ENCODE results near the gene PRKCZ.

Gene PRKCZ

DNA sequence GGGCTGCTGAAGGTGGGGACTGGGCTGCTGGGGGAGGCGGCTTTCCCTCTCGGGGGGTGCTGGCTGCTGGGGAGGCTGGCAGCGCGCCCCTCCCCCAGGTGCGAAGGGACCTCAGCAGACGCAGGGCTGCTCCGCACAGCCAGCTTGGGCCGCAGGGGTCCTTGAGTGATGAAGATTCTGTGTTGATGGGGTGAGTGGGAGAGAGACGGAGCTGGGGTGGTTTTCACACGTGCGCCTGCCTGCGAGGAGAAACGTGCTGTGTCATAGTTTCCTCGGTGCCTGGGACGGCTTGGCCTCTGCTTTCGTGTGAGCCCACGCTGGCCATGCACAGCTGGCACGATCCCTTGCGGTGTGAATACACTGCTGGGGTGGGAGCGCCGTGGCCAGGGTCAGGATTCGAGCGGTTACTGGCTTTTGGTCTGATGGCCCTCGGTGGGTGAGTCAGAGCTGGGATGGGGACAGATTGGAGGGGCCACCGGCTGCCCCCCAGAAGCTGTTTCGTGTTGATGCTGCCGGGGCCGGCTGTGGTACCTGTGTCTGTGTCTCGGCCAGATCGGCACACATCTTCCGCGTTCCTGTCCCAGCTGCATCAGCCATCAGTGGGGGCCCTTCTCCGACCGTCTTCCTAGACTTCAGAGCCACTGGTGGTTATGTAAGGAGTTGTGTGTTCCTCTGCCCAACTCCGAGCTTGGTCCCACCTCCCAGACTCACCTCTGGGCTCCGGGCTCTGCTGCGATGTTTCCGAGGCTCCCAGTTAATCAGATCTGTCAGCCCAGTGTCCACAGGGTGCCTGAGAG lies 24.9 kb downstream of the PRKCZ start:
- intact Hi-C loops (cut with DNase I; ENCODE audit: low total_unique reads), result no loop called here
- DNase-seq, result no peak
- Histone ChIP-seq H3K9me3 (peaks cover 0 to 32% (median 27%) of the 10 kb centered on the region in 3 donors), H3K4me3 (no peak overlapping the region), H3K27me3 (peaks cover 0 to 62% of the 10 kb centered on the region in 2 donors), H3K27ac (no peak overlapping the region), H3K4me1 (peaks cover 0 to 8% (median 2%) of the 10 kb centered on the region in 4 donors), H3K36me3 (peaks cover 0 to 16% (median 0%) of the 10 kb centered on the region in 3 donors)
- TF ChIP-seq CTCF (IDR thresholded peaks at IDR 0.05), result no peak

GRCh38 chr1:2076826-2077225 lies 26.6 kb downstream of the PRKCZ start:
- H3K4me1 ChIP-seq, result peaks cover 0 to 8% (median 2%) of the 10 kb centered on the region in 4 donors
- no peak for DNase-seq
- H3K36me3 ChIP-seq, result peaks cover 0 to 16% (median 0%) of the 10 kb centered on the region in 3 donors
- H3K27ac ChIP-seq, result no peak overlapping the region
- peaks cover 0 to 33% (median 32%) of the 10 kb centered on the region in 3 donors for H3K9me3 ChIP-seq
- H3K4me3 ChIP-seq, result no peak overlapping the region
- no peak for TF ChIP-seq CTCF (IDR thresholded peaks at IDR 0.05)
- intact Hi-C loops (cut with DNase I; ENCODE audit: low total_unique reads), result no loop called here
- peaks cover 0 to 54% of the 10 kb centered on the region in 2 donors for H3K27me3 ChIP-seq

DNA sequence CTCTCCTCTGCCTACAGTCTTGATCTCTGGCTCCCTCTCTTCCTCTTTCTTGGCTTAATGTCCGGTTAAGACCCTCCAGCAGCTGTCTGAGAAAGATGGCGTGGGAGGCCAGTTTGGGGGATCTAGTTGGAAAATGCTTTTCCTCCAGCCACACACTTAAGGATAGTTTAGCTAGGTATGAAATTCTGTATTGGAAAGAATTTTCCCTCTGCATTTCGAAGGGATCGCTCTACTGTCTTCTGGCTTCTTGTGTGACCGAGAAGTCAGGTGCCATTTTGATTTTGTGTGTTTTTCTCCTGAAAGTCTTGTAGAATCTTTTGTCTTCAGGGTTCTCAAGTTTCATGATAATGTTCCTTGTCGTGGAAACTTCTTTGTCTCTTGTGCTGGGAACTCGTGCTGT lies 28.0 kb downstream of the PRKCZ start:
- TF ChIP-seq CTCF (IDR thresholded peaks at IDR 0.05), result no peak
- no peak for DNase-seq
- intact Hi-C loops (cut with DNase I; ENCODE audit: low total_unique reads), result no loop called here
- peaks cover 0 to 51% of the 10 kb centered on the region in 2 donors for H3K27me3 ChIP-seq
- H3K27ac ChIP-seq, result no peak overlapping the region
- peaks cover 0 to 8% (median 2%) of the 10 kb centered on the region in 4 donors for H3K4me1 ChIP-seq
- H3K4me3 ChIP-seq, result no peak overlapping the region
- H3K36me3 ChIP-seq, result peaks cover 0 to 16% (median 0%) of the 10 kb centered on the region in 3 donors
- H3K9me3 ChIP-seq, result peaks cover 0 to 33% (median 32%) of the 10 kb centered on the region in 3 donors

DNA sequence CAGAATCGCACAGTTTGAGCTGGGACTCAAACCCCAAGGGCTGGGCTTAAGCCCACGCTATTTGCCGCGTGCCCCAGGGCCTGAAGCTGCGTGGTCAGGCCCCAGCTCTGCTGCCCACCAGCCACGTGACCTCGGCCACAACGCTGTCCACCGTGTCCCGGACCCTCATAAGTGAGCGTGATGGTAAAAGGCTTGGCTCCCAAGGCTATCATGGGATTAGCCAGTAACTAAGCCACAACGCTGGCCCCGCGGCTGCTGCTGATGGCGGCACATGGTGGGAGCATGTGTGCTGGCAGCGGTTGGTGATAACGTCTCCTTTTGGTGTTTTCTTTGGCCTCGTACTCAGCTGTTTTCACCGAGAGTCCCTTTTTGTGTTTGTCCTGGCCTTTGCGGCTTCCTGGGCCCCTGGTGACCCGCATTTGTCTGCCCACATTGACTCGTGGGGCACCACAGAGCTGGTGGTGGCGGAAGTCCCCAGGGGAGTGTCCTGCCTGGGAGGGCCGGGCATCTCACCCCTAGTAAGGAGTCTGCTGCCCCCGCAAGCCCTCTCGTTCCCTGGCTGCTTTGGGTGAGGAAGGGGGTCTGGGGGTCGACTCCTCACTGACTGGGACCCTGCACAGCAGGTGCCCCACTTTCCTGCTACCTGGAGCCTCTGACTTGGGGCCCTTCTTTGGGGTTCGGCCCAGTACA lies 29.3 kb downstream of the PRKCZ start:
- no peaks in the 10 kb centered on the region for H3K4me1 ChIP-seq
- intact Hi-C loops (cut with DNase I; ENCODE audit: low total_unique reads), result no loop called here
- no peak overlapping the region for H3K27ac ChIP-seq
- DNase-seq, result no peak
- H3K9me3 ChIP-seq, result peaks cover 0 to 33% (median 32%) of the 10 kb centered on the region in 3 donors
- H3K36me3 ChIP-seq, result peaks cover 0 to 9% (median 0%) of the 10 kb centered on the region in 3 donors
- no peak for TF ChIP-seq CTCF (IDR thresholded peaks at IDR 0.05)
- H3K4me3 ChIP-seq, result no peak overlapping the region
- H3K27me3 ChIP-seq, result peaks cover 0 to 43% of the 10 kb centered on the region in 2 donors

DNA sequence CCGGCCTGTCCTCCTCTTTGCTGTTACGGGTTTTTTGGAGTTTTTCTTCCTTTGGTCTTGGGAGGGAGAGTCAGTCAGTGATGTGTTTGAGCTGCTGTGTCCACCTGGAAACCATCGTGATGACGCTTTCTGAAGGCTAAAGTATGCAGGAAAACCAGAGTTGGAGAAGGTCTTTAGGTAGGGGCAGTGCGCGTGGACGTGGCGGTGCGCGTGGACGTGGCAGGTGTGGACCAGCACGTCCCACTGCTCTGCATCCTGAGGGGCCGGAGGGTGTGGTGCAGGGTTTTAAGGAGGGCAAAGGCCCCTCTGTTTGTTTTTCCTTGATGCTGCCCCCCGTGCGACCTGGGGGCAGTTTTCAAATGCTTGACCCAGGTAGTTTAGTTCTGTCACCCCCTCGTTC lies 29.9 kb downstream of the PRKCZ start:
- no peak for TF ChIP-seq CTCF (IDR thresholded peaks at IDR 0.05)
- DNase-seq, result no peak
- peaks cover 0 to 33% (median 32%) of the 10 kb centered on the region in 3 donors for H3K9me3 ChIP-seq
- peaks cover 0 to 41% of the 10 kb centered on the region in 2 donors for H3K27me3 ChIP-seq
- peaks cover 0 to 9% (median 0%) of the 10 kb centered on the region in 3 donors for H3K36me3 ChIP-seq
- intact Hi-C loops (cut with DNase I; ENCODE audit: low total_unique reads), result no loop called here
- no peak overlapping the region for H3K4me3 ChIP-seq
- H3K27ac ChIP-seq, result no peak overlapping the region
- H3K4me1 ChIP-seq, result no peaks in the 10 kb centered on the region
